ENCODE data around the gene LNP1. TPM values are rescaled to one million over a fixed set of nuclear protein-coding genes. Genes with fewer than 3 reads are reported as not detected.

Gene LNP1
- total and polyA plus RNA-seq, 2 donors (not counting 3 experiments of a cell fraction or from before 2014, with no cell fraction given) = 0.80 TPM

DNA sequence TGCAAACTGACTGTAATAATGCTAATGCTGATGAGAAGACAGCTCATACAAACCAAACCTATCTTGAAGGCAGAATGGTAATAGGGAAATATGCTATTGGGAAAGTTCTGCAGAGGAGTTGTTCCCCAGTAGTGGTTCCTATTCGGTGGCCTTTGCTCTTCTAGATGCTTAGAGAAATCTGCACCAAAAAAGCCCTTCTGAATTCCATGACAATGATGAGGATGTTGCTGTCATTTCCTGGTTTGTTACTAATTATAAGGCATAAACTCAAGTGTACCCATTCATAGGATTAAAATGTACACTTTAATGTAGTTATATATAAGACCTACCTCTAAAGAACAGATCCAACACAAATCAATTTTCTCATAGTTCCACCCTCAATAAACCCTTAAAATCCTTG lies 30.6 kb upstream of the LNP1 start:
- POLR2A ChIA-PET = no interaction called here
- no peaks in the 10 kb centered on the region for H3K27me3 ChIP-seq (ENCODE audit: control insufficient read depth in 2 of 2, insufficient read depth in 2 of 2, low read length in 2 of 2)
- no peaks in the 10 kb centered on the region for H3K9me3 ChIP-seq (replicated peaks; ENCODE audit: control insufficient read depth, insufficient read depth, low read length)
- no peaks in the 10 kb centered on the region for H4K20me1 ChIP-seq (replicated peaks; ENCODE audit: control insufficient read depth, extremely low read depth, insufficient read depth, low read length)
- no peaks in the 10 kb centered on the region for H3K9me1 ChIP-seq (replicated peaks; ENCODE audit: control insufficient read depth, extremely low read depth, insufficient read depth, low read length)
- H3K4me2 ChIP-seq (ENCODE audit: insufficient read depth, low read length) = no peak overlapping the region
- H3K36me3 ChIP-seq (ENCODE audit: control insufficient read depth in 2 of 2, extremely low read depth in 1 of 2, insufficient read depth in 2 of 2, low read length in 2 of 2) = peaks cover 8 to 20% of the 10 kb centered on the region in 2 experiments
- H3K79me2 ChIP-seq (ENCODE audit: control insufficient read depth, insufficient read depth, low read length) = no peaks in the 10 kb centered on the region
- CTCF ChIA-PET = no interaction called here
- H2AFZ ChIP-seq (ENCODE audit: low read depth, low read length) = no peak overlapping the region
- FAIRE-seq (no peak), DNase-seq (ENCODE audit: low read depth, low spot score) (no peak)
- TF ChIP-seq EZH2 (IDR thresholded peaks at IDR 0.05; ENCODE audit: borderline replicate concordance, low read depth, low read length, severe bottlenecking) (no peak), GATA2 (IDR thresholded peaks at IDR 0.05; ENCODE audit: insufficient read depth, insufficient read length, low read depth, low read length) (no peak), MAX (IDR thresholded peaks at IDR 0.05; ENCODE audit: insufficient read depth, insufficient read length) (no peak), MYC (IDR thresholded peaks at IDR 0.05; ENCODE audit: low read depth, low read length) (no peak), POLR2A (IDR thresholded peaks at IDR 0.05; ENCODE audit: low read depth, low read length) (no peak), POLR2AphosphoS5 (IDR thresholded peaks at IDR 0.05; ENCODE audit: insufficient read depth, low read depth, low read length) (no peak), FOS (IDR thresholded peaks at IDR 0.05; ENCODE audit: borderline replicate concordance, insufficient read depth, low read length) (no peak), JUN (IDR thresholded peaks at IDR 0.05; ENCODE audit: borderline replicate concordance, insufficient read depth, insufficient read length, low read depth) (no peak)
- TF ChIP-seq, protein P1, sequence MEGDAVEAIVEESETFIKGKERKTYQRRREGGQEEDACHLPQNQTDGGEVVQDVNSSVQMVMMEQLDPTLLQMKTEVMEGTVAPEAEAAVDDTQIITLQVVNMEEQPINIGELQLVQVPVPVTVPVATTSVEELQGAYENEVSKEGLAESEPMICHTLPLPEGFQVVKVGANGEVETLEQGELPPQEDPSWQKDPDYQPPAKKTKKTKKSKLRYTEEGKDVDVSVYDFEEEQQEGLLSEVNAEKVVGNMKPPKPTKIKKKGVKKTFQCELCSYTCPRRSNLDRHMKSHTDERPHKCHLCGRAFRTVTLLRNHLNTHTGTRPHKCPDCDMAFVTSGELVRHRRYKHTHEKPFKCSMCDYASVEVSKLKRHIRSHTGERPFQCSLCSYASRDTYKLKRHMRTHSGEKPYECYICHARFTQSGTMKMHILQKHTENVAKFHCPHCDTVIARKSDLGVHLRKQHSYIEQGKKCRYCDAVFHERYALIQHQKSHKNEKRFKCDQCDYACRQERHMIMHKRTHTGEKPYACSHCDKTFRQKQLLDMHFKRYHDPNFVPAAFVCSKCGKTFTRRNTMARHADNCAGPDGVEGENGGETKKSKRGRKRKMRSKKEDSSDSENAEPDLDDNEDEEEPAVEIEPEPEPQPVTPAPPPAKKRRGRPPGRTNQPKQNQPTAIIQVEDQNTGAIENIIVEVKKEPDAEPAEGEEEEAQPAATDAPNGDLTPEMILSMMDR (IDR thresholded peaks at IDR 0.05; ENCODE audit: extremely low read depth in 1 of 2, insufficient read depth in 1 of 2, low read depth in 1 of 2, low read length in 2 of 2) = no peak
- BruUV-seq (replicated peaks) = no TSS peak
- intact Hi-C loops (cut with micrococcal nuclease) = no loop called here
- H3K4me3 ChIP-seq (replicated peaks in 1 of 3; ENCODE audit: insufficient read depth in 1 of 3, low read depth in 1 of 3, low read length in 3 of 3) = no peak overlapping the region
- no peak overlapping the region for H3K9ac ChIP-seq (replicated peaks; ENCODE audit: extremely low read depth, insufficient read depth, low read length)
- dilution Hi-C loops (cut with MboI; ENCODE audit: extremely low pct_ligation_motif_present, low sequenced_read_pairs) = no loop called here
- H3K4me1 ChIP-seq (ENCODE audit: control insufficient read depth, extremely low read depth, insufficient read depth, low read length) = no peaks in the 10 kb centered on the region
- H3K27ac ChIP-seq (ENCODE audit: insufficient read depth, low read depth, low read length) = no peak overlapping the region

Data from endothelial cell of umbilical vein (primary cell).